AG10803 (cell line): Measurements from ENCODE around the gene TSPAN11.

Experiments used
- DNase-seq: peaks from one replicate; pipeline ENCODE4 v3.0.0; 2010; ENCODE audit warnings: low read depth
- H3K4me3 ChIP-seq: 2 replicates; pipeline ENCODE4 v1.5.1; 2011; ENCODE audit warnings: mild to moderate bottlenecking, low read length, control low read depth
- TF ChIP-seq, protein P1 (sequence below): conservative IDR thresholded peaks from 2 replicates; pipeline ENCODE4 v1.5.1; 2011; ENCODE audit warnings: mild to moderate bottlenecking, low read length, control low read depth, inconsistent platforms

The TSPAN11 gene

GRCh38 chr12:30955214-30955613, 28.7 kb downstream of the TSPAN11 start:
- TF ChIP-seq, protein P1, sequence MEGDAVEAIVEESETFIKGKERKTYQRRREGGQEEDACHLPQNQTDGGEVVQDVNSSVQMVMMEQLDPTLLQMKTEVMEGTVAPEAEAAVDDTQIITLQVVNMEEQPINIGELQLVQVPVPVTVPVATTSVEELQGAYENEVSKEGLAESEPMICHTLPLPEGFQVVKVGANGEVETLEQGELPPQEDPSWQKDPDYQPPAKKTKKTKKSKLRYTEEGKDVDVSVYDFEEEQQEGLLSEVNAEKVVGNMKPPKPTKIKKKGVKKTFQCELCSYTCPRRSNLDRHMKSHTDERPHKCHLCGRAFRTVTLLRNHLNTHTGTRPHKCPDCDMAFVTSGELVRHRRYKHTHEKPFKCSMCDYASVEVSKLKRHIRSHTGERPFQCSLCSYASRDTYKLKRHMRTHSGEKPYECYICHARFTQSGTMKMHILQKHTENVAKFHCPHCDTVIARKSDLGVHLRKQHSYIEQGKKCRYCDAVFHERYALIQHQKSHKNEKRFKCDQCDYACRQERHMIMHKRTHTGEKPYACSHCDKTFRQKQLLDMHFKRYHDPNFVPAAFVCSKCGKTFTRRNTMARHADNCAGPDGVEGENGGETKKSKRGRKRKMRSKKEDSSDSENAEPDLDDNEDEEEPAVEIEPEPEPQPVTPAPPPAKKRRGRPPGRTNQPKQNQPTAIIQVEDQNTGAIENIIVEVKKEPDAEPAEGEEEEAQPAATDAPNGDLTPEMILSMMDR = no peak
- no peak for DNase-seq
- no peak overlapping the region for H3K4me3 ChIP-seq

GRCh38 chr12:30959110-30959710, 32.7 kb downstream of the TSPAN11 start:
- TF ChIP-seq, protein P1 = no peak

GRCh38 chr12:30959778-30960177, 33.2 kb downstream of the TSPAN11 start:
- H3K4me3 ChIP-seq = no peak overlapping the region
- DNase-seq = no peak
- TF ChIP-seq, protein P1 = no peak

More at GRCh38 chr12:30959110-30959710, 32.7 kb downstream of the TSPAN11 start:
- no peak overlapping the region for H3K4me3 ChIP-seq
- no peak for DNase-seq

DNA sequence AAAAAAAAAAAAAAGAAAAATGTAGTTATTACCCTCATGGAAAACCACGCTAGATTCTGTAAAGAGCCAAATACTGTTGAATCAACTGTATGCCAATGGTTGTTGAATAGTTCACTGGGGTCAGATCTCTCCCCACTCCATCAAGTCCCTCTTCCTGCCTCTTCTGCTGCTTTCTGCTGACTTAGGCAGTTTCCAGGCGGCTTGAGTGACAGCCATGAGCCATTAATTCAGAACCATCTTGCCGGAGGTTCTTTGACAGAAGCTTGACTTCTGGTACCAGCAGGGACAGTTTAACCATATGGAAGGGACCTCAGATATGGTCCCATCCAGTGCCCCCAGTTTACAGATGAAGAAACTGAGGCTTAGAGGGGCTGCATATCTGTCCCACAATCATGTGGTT, 34.5 kb downstream of the TSPAN11 start:
- no peak for DNase-seq
- TF ChIP-seq, protein P1 = no peak
- no peak overlapping the region for H3K4me3 ChIP-seq

- TF ChIP-seq, protein P1 = no peak
- no peak for DNase-seq
- no peak overlapping the region for H3K4me3 ChIP-seq
These were observed 35.5 kb downstream of the TSPAN11 start for GRCh38 chr12:30962047-30962446.

- H3K4me3 ChIP-seq = no peak overlapping the region
- TF ChIP-seq, protein P1 = no peak
- no peak for DNase-seq
These were observed 37.4 kb downstream of the TSPAN11 start for GRCh38 chr12:30963709-30964564.
